ENCODE results near the gene KIF3C. TPM values are rescaled to one million over a fixed set of nuclear protein-coding genes. Genes with fewer than 3 reads are reported as not detected.
A peak's percentile ranks its signal among the peaks of the same experiment; 100 is the strongest.

The KIF3C gene
- total RNA-seq, 3 donors from 2014 or later = 3.4 to 32.8 (median 6.0) TPM

- H3K27ac ChIP-seq = no peak overlapping the region
- H3K9me3 ChIP-seq = no peaks in the 10 kb centered on the region
- H3K27me3 ChIP-seq = no peaks in the 10 kb centered on the region
- no peaks in the 10 kb centered on the region for H3K36me3 ChIP-seq
- H3K4me3 ChIP-seq = no peak overlapping the region
- H3K4me1 ChIP-seq = no peaks in the 10 kb centered on the region
- DNase-seq (ENCODE audit: low spot score in 2 of 2) = no peak
- no peak for TF ChIP-seq CTCF (IDR thresholded peaks at IDR 0.05)
- intact Hi-C loops (cut with DNase I; ENCODE audit: low total_unique reads) = no loop called here
Measured at GRCh38 chr2:25887624-25888242, 94.6 kb downstream of the KIF3C start.

- H3K9me3 ChIP-seq = no peaks in the 10 kb centered on the region
- intact Hi-C loops (cut with DNase I; ENCODE audit: low total_unique reads) = no loop called here
- H3K4me1 ChIP-seq = no peaks in the 10 kb centered on the region
- no peaks in the 10 kb centered on the region for H3K27me3 ChIP-seq
- H3K4me3 ChIP-seq = no peak overlapping the region
- H3K27ac ChIP-seq = no peak overlapping the region
- H3K36me3 ChIP-seq = no peaks in the 10 kb centered on the region
- DNase-seq (ENCODE audit: low spot score in 2 of 2) = no peak
- TF ChIP-seq POLR2A (IDR thresholded peaks at IDR 0.05) = no peak
- no peak for TF ChIP-seq POLR2AphosphoS5 (IDR thresholded peaks at IDR 0.05)
- no peak for TF ChIP-seq CTCF (IDR thresholded peaks at IDR 0.05)
Measured at GRCh38 chr2:25885933-25886332, 96.4 kb downstream of the KIF3C start.

- H3K9me3 ChIP-seq = no peaks in the 10 kb centered on the region
- H3K4me3 ChIP-seq = no peak overlapping the region
- no peak for DNase-seq (ENCODE audit: low spot score in 2 of 2)
- H3K27me3 ChIP-seq = no peaks in the 10 kb centered on the region
- H3K36me3 ChIP-seq = no peaks in the 10 kb centered on the region
- TF ChIP-seq POLR2AphosphoS5 (IDR thresholded peaks at IDR 0.05) (no peak), CTCF (IDR thresholded peaks at IDR 0.05) (no peak), POLR2A (IDR thresholded peaks at IDR 0.05) (no peak)
- no peaks in the 10 kb centered on the region for H3K4me1 ChIP-seq
- intact Hi-C loops (cut with DNase I; ENCODE audit: low total_unique reads) = no loop called here
- H3K27ac ChIP-seq = no peak overlapping the region
Measured at GRCh38 chr2:25881764-25882163, 100.5 kb downstream of the KIF3C start.

- Histone ChIP-seq H3K27me3 (no peaks in the 10 kb centered on the region), H3K4me1 (no peaks in the 10 kb centered on the region), H3K9me3 (no peaks in the 10 kb centered on the region), H3K36me3 (no peaks in the 10 kb centered on the region), H3K4me3 (peak overlapping the region in 2 of 3 donors; percentile 87 to 99), H3K27ac (peak overlapping the region; percentile 91 to 96)
- TF ChIP-seq POLR2A (IDR thresholded peaks at IDR 0.05) (no peak), POLR2AphosphoS5 (IDR thresholded peaks at IDR 0.05) (no peak), CTCF (IDR thresholded peaks at IDR 0.05) (no peak)
- intact Hi-C loops (cut with DNase I; ENCODE audit: low total_unique reads) = no loop called here
- no peak for DNase-seq (ENCODE audit: low spot score in 2 of 2)
Measured at GRCh38 chr2:25879133-25879730, 103.1 kb downstream of the KIF3C start.

GRCh38 chr2:25878361-25879132, 103.8 kb downstream of the KIF3C start, which contains the start of gene ASXL2:
Gene ASXL2, minus strand, starts transcription at chr2:25878487. Its CDS starts 265 bp downstream, at chr2:25878222.
- peak; percentile 54 for TF ChIP-seq POLR2A (IDR thresholded peaks at IDR 0.05)
- TF ChIP-seq CTCF (IDR thresholded peaks at IDR 0.05) = no peak
- TF ChIP-seq POLR2AphosphoS5 (IDR thresholded peaks at IDR 0.05) = peak; percentile 77 to 83 (median 82)
- Histone ChIP-seq H3K4me3 (peak within 1 kb of the TSS; percentile 87 to 99 (median 92)), H3K9me3 (no peaks in the 10 kb centered on the region), H3K4me1 (no peaks in the 10 kb centered on the region), H3K36me3 (no peaks in the 10 kb centered on the region), H3K27me3 (no peaks in the 10 kb centered on the region), H3K27ac (peak within 1 kb of the TSS; percentile 91 to 96)
- intact Hi-C loops (cut with DNase I; ENCODE audit: low total_unique reads) = no loop called here
- DNase-seq (ENCODE audit: low spot score in 2 of 2) = peak; percentile 95 to 96

All from breast epithelium (tissue), 4 donors.